Mammary epithelial cell (primary cell): ENCODE results near the gene PON1.

Experiments
- CTCF ChIP-seq, 2 donors: IDR thresholded peaks in 1 of 2; conservative IDR thresholded peaks in 1 of 2; 2 replicates each; pipeline ENCODE4 v1.5.1; 2011 to 2012; ENCODE audit warnings: inconsistent platforms in 2 of 2, low read length in 2 of 2, mild to moderate bottlenecking in 2 of 2, control low read depth in 1 of 2, low read depth in 1 of 2; ENCODE audit not compliant: insufficient read depth in 1 of 2; ENCODE audit errors: extremely low read depth in 1 of 2
- EZH2 ChIP-seq: IDR thresholded peaks from 2 replicates; pipeline ENCODE4 v1.6.1; 2012; ENCODE audit warnings: low read length, inconsistent platforms, borderline replicate concordance

DNA sequence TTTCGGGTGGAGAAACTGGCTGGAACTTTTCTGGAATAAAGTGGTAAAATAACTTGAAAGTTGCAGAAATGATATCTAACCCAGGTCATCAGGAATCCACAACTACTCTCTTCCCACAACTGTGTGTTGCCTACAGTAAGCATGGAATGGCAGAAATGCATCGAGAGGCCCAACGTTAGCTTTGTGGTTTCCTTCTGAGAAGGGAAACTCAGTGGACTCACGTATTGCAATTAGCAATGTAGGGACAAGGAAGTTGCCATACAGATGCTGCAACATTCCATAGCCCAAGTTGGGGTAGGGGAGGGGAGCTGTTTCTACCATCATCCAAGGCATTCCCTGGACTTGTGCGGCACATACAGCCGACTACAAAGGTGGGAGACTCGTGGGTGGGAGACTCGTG is 1.9 kb downstream of the PON1 start:
- TF ChIP-seq CTCF (conservative IDR thresholded peaks at IDR 0.05 in 1 of 2, IDR thresholded peaks at IDR 0.05 in 1 of 2; ENCODE audit: extremely low read depth in 1 of 2, insufficient read depth in 1 of 2, low read depth in 1 of 2, low read length in 2 of 2) (no peak), EZH2 (no peak)
